Right lobe of liver (tissue), 4 donors: ENCODE measurements around the gene HLA-E.
"Not testable (repeated sequence)": the region's sequence is repeated elsewhere in the genome, so short reads cannot be mapped to it uniquely, and the experiment has no call there.

Source experiments
- POLR2A ChIP-seq: fragments of 450-650 bp; IDR thresholded peaks from one replicate; pipeline ENCODE4 v1.6.1; 2017; ENCODE audit warnings: antibody characterized with exemption, mild to moderate bottlenecking
- TF ChIP-seq, protein P1 (sequence below), 4 donors: fragments of 200-600 bp in 3 of 4; fragments of 450-650 bp in 1 of 4; IDR thresholded peaks; one replicate each; pipeline versions ENCODE4 v1.5.1 to v1.8.0; 2016 to 2022; ENCODE audit warnings: antibody characterized with exemption in 4 of 4, mild to moderate bottlenecking in 2 of 4
- donor health status: DM: no; HTN: no; CAD: no.
- donor health status: DM: no; HTN: no; CAD: no.
- donor health status: DM: no; HTN: yes; CAD: no.

DNA sequence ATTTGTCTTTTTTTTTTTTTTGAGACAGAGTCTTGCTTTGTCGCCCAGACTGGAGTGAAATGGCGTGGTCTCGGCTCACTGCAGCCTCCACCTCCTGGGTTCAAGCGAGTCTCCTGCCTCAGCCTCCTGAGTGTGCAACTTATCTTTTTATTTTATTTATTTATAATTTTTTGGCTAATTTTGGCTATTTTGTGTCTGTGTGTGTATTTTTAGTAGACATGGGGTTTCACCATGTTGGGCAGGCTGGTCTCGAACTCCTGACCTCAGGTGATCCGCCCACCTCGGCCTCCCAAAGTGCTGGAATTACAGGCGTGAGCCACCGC is 27.4 kb downstream of the HLA-E start:
- TF ChIP-seq POLR2A = not testable (repeated sequence)
- TF ChIP-seq, protein P1, sequence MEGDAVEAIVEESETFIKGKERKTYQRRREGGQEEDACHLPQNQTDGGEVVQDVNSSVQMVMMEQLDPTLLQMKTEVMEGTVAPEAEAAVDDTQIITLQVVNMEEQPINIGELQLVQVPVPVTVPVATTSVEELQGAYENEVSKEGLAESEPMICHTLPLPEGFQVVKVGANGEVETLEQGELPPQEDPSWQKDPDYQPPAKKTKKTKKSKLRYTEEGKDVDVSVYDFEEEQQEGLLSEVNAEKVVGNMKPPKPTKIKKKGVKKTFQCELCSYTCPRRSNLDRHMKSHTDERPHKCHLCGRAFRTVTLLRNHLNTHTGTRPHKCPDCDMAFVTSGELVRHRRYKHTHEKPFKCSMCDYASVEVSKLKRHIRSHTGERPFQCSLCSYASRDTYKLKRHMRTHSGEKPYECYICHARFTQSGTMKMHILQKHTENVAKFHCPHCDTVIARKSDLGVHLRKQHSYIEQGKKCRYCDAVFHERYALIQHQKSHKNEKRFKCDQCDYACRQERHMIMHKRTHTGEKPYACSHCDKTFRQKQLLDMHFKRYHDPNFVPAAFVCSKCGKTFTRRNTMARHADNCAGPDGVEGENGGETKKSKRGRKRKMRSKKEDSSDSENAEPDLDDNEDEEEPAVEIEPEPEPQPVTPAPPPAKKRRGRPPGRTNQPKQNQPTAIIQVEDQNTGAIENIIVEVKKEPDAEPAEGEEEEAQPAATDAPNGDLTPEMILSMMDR (IDR thresholded peaks at IDR 0.05) = not testable (repeated sequence)
